Measurements from ENCODE around the gene RFPL1.
"Not testable (repeated sequence)": the region's sequence is repeated elsewhere in the genome, so short reads cannot be mapped to it uniquely, and the experiment has no call there.

Gene RFPL1

DNA sequence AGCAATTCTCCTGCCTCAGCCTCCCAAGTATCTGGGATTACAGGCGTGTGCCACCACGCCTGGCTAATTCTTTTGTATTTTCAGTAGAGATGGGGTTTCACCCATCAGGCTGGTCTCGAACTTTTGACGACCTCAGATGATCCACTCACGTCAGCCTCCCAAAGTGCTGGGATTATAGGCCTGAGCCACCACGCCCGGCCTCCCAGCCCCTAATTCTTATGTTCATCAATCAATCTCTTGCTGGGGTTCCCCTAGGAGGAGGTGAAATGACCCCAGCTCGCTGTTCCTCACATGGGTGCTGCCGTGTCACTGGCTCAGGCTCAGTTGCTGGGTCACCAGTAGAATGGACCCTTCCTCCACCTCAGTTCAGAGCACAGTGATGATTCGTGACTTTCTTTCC, at the start of gene RFPL1:
TSS of gene RFPL1 (plus strand) at position 301 of the 400 bp plus-strand sequence.
- not testable (repeated sequence) for DNase-seq

DNA sequence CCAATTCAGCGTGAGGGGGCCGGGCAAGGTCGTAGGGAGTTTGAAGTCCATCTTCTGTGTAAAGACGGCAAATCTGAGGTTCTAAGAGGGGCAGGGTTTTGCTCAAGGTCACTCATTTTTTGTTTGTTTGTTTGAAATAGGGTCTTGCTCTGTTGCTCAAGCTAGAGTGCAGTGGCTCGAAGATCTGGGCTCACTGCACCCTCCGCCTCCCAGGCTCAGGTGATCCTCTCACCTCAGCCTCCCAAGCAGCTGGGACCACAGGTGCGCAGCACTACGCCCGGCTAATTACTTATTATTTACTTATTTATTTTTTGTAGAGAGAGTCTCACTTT, 49.7 kb upstream of the RFPL1 start:
- no peak for DNase-seq

DNA sequence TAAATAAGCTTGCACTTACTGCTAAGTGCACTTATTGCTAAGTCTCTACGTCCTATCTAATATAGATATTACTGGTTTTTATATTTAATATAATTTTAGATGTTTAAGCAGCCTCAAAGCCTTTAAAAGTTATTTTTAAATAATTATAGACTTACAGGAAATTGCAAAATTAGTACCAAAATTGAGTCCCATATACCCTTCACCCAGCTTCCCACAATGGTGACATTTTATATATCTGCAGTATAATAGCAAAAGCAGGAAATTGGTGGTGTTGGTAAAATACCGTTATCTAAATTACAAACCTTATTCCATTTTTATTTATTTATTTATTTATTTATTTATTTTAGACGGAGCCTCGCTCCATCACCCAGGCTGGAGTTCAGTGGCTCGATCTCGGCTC, 48.1 kb upstream of the RFPL1 start:
- DNase-seq = no peak

DNA sequence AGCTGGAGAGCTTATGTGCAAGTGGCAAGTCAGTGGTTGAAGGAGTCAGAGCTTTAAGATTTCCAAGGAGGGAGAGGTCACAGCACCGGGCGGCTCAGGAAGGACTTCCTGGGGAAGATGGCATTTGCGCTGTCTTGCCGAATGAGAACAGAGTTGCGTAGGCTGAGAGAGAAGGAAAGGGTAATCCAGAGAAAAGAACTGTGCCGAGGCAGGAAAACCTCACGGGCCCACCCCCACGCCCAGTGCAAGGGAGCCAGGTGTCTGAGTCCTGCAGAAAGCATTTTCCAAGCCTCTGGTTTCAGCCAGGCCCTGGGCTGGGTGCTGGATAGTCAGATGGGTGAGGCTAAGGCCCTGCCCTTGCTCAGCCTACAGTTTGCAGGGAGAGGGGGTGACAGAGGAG, 46.8 kb upstream of the RFPL1 start:
- DNase-seq = no peak

DNA sequence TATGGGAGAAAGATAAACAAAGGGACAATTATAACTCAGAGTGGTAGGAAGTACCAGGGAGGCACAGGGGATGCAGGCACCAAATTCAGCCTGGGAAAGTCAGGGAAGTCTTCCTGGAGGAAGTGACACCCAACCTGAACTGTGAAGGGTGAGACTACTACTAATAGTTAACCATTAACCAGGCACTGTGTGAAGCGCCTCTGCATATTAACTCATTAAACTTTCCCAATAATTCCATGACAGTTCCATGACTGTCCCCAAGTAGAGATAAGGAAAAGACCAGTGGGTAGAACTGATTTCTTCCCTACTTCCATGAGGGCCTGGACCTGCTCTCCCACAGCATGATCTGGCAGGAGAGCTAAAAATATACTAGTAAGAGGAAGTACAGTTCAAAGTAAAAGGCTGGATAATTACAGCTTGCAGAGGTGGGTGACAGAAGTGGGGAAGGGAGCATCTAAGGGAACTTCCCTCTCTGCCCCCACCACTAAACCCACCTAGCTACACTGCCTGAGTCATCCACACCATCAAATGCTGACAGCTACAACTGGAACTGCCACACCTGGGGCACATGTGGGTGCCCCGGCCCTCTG, 45.3 kb upstream of the RFPL1 start:
- DNase-seq = no peak

DNA sequence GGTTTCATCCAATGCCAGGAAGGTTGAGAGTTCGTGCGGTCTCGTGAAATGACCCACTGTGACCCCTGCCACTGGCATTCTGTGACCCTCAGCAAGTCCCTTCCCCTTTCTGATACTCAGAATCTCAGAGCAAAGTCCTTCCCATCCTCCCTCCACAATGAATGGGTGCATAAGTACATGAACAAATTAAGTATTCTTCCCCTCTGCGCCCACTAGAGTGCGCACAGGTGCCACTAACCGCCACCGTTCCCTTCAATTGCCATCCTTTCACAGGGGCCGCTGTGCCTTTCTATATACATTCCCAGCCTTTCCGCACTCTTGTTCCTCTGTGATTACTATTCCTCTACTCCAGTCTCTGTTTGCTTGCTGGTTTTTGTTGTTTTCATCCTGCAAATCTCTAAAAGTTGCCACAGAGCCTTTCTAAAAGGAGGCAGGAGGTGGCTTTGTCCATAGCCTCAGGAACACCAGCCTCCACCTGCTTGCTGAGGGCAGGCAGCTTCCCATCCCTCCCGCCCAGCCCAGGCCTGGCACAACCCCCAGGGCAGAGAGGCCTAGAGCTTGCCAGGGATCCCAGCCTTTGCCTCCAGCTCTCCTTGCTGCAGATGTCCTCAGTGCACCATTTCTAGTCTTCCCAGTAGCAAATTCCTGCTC, 43.3 kb upstream of the RFPL1 start:
- peak; percentile 68 for DNase-seq

DNA sequence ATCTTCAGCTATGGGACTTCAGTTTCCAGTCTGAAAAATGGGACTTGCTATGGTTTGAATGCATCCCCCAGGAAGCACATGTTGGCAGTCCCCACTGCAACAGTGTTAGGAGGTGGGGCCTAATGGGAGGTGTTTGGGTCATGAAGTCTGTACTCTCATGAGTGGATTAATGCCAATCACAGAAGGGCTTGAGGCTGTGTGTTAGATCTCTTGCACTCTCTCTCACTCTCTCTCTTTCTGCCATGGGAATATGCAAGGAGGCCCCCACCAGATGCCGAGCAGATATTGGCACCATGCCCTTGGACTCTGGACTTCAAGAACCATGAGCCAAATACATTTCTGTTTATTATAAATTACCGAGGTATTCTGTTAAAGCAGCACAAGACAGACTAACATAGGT, 42.3 kb upstream of the RFPL1 start:
- no peak for DNase-seq

DNA sequence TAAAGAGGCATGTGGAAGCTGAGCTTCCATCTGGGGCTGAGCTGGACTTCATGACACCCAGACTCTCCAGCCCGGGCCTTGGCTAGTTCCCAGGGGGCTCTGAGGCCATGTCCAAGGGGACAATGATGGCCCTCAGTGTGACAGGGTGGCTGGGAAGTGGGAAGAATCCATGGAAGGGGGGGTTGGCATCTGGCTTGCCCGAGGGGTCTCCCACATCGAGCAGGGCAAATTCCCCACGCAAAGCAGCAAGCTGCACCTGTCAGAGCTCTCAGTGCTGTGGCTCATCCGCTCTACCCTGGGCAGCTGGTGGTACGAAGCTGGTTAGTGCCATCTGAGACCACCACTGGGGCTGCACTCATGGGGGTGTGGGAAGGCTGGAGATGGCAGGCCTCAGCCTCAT, 40.6 kb upstream of the RFPL1 start:
- no peak for DNase-seq

DNA sequence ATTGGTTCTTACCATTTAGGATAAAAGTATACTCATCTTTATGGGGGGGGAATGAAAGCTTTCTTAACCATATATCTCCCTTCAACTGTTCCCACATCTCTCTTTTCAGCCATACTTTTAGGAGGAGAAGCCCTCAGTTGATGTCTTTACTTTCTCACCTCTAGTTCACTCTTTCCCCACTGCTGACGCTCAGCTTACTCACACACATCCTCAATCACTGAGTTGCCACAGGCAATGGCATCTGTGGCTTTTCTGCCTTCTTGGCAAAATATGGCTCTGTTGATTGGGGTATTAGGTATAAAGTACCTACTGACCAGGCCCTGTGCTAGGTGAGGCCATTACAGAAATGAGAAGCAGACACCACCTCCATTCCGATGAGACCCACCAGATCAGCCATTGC, 37.8 kb upstream of the RFPL1 start:
- DNase-seq = no peak

DNA sequence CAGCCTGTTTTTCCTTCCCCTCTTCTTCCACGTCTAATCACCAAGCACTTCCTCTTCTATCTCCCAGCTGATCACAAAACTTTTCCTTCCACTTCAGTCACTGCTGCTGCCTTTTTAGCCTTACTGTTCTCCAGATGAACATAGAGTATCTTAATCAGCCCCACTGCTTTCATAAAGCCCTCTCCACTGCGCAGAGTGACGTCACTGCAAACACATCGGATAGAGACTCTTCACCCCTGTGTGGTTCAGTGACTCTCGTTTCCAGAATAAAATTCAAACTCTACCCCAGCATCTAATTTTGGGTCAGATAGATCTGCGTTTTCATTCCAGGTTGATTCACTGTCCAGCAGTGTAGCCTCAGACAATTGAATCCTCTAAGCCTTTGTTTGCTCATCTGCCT, 36.8 kb upstream of the RFPL1 start:
- DNase-seq = not testable (repeated sequence)

DNA sequence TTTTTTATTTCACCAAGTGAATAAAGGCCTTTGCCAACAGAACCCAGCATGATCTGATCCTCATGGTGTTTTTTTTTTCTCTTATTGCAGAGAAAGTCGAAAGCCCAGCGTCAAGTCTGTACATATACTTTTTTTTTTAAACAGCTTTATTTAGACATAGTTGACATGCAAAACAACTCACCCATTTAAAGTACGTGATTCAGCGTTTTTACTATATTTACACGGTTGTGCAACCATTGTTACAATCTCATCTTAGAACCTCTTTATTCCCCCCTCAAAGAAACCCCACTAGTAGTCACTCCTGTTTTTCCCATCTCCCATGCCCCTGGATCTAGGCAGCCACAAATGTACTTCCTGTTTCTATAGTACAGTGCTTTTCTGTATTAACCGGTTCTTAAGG, 29.4 kb upstream of the RFPL1 start:
- DNase-seq = no peak

DNA sequence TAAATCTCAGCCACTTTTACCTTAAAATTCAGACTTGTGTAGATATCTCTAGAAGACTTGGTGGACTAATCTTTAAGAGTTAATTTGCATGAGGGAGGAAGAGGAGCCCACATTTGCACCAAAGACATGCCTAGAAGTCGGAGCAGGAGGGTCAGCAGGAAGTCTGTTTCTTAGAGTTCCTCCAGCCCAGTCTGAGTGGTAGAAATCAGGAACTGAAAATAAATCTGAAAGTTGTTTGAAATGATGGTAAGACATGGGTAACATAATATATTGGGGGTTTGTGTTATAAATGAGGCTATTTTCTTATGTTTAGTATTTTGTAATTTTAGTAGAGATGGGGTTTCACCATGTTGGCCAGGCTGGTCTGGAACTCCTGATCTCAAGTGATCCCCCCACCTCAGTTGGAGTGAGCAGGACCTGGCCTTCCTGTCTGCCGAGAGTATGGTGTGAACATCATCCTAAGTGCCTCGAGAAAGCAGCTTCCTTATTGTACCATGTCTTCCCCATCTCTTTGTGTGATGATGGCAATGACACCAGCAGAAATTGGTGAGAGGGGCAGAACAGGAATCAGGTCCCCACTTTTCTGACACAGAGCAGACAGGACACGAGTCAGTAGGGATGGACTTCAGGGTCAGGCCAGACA, 26.7 kb upstream of the RFPL1 start:
- not testable (repeated sequence) for DNase-seq

DNA sequence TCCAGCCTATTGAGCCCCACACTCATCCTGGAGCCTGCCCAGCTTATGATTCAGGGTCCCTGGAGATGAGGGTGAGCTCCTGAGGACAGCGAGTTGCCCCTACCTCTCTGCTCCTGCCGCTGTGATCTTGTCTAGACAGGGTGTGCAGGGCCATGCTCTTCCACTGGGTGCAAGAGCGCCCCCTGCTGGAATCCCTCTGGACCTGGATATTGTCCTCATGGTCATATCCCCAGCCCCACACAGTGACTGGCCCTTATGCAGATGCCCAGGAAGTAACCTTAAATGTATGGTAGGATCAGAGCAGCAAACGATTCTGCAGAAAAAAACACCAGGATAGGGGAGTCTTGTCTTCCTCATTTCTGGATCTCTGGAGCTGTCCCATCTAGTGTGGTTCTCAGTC, 25.6 kb upstream of the RFPL1 start:
- not testable (repeated sequence) for DNase-seq

DNA sequence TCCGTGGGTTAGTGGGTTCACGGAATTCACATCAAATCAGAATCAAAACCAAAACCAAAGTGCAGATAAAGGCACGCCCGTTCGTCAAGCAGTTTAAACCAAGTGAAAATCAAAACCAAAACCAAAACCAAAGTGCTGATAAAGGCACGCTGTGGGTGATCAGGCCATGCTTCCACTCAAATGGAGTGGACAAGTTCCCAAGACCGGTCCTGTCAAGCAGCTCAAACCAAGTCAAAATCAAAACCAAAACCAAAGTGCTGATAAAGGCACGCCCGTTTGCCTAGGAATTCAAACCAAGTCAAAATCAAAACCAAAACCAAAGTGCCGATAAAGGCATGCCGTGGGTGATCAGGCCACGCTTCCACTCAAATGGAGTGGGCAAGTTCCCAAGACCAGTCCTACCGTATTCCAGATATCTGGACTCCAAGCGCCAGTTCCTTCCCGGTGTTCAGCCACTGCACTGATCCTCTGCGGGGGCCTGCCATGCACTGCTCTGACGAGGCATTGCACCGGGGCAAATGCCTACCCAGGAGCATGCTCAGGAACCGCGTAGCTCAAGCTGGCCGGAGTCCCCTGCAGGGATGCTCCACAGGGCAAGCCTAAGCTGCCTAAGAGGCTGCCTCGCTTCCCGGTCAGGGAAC, 23.3 kb upstream of the RFPL1 start:
- peak; percentile 63 for DNase-seq

DNA sequence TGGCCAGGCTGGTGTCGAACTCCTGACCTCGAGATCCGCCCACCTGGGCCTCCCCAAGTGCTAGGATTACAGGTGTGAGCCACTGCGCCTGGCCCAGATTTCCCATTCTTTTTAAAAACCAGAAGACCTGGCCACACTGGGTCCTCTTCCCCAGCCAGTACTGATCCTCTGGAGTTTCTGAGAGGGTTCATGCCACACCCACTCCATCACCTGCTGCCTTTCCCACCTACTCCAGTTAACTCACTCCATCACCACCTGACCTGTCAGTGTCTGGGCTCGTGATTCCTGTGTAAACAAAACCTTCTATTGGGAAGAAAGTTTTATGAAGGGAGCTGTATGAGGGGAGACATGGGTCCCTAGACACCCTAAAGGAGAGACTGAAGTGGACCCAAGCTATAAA, 19.7 kb upstream of the RFPL1 start:
- not testable (repeated sequence) for DNase-seq

DNA sequence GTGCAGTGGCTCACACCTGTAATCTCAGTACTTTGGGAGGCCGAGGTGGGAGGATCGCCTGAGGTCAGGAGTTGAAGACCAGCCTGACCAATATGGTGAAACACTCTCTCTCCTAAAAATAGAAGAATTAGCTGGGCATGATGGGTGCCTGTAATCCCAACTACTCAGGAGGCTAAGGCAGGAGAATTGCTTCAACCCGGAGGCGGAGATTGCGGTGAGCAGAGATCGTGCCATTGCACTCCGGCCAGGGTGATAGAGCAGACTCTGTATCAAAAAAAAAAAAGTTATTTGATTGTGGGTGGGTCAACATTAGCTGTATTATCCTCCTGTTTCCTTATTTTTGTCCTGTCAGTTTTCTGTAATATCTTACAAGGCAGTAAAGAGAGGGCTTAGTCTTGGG, 11.9 kb upstream of the RFPL1 start:
- no peak for DNase-seq

DNA sequence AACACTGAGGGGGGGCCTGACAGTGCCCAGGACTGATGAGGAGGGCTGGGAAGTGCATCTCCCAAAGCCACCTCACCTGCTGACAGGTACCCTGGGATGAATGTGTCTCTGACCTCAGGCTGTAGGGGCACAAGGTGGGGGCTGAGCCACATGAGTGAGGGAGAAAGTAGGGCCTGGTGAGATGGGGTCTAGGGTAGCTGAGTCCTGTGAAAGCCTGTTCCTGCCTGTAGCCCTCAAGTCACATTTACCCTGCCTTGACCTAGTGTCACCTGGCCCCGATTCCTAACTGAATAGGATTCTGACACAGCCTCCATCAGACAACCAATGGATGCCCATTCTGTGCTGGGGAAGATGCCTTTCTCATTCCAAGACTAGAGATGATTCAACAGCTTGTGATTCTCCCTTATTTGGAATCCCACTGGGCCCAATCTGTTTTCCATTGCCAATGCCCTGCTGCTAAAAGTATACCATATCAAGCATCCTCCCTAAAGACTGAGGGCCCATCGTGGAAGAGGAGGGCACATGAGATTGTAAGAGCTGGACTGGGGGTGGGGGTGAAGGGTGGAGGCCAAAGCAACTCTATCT, 11.1 kb upstream of the RFPL1 start:
- no peak for DNase-seq

DNA sequence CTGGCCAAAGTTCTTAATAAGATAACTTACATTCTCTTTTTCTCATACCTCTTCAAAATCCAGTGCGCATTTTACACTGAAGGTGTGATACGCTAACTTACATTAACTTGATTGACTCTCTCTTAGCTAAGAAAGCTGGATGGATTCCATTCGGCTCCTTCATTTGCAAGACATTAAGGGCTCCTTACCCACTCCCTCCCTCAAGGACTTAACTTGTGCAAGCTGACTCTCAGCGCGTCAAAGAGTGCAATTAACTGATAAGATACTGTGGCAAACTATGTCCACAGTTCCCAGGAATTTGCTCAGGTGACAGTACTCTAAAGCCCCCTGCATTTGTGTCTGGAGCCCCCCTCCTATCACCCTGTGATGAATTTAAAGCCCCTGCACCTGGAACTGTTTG, 6.4 kb upstream of the RFPL1 start:
- no peak for DNase-seq

DNA sequence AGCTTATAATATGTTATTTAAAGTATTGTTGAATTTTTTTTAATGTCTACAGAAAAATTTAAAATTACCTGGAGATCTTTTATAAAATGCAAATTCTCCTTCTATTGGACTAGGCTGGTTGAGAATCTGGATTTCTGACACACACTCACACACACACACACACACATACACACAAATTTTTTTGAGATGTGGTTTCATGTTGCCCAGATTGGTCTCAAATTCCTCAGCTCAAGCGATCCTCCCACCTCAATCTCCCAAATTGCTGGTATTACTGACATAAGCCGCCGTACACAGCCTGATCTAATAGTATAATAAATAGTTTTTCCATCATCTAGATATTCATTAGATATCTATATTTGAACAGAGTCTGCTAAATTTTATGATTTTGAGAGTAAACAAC, 4.5 kb upstream of the RFPL1 start:
- DNase-seq = no peak

DNA sequence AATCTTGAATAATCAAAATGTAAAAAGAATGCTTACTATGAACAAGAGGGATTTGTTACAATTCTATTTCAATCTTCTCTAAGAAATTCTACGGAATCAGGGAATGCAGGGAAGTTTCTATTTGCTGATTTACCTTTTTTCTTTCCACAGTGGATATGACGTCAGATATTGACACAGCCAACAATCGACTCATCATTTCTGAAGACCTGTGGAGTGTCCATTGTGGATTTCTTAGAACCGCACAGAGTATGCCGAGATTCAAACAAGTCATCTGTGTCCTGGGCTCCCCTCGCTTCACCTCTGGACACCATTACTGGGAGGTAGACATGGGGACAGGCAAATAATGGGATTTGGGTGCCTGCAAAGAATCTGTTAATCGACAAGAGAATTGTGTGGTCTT, 4.1 kb upstream of the RFPL1 start:
- DNase-seq = no peak

DNA sequence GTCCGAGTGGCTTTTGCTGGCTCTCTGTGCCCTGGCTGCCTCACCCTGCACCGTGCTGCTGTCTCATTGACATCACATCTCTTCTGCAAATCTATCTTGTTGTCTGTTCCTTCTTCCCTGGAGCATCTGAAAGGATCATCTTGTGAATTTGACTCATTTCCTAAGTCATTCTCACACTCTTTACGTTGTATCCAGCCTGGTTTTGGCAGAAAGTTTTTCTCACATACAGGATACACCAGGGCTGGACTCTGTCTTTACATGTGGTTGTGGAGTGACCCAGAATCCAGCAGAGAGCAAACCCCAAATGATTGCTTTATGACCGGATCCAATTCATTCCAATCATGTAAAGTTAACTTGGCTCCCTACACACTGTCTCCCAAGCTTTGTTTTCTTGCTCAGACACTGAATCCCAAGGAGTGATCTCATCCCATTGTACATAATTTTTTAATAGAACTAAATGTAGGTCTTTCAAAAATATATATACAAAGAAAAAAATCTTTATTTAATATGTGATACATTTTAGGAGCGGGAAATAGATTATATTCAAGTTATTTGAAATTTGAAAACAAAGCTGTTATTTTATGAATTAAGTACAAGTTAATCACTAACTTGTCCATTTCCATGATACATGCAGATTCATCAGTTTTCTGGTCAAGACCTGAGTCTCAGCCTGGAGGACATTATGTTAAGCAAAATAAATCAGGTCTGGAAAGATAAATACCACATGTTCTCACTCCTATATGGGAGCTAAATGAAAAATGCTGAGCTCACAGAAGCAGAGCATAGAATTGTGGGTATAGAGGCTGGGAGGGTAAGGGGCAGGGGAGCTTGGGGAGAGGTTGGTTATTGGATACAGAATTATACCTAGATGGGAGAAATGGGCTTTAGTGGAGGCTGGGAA, 2.9 kb upstream of the RFPL1 start:
- no peak for DNase-seq

DNA sequence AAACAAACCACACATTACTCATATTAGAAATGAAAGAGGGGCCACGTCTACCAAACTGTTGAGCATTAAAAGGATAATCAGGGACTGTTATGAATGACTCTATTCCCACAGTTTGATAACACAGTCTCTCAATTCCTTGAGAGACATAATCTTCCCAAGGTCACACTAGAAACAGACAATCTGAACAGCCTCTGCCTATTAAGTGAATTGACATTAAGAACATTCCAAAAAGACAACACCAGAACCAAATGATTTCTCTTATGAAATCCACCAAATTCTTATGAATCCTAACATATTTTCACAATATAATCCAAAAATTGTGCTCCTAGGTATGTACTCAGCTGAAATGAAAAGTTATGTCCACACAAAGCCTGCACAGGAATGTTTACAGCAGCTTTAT, 4.6 kb downstream of the RFPL1 start:
- DNase-seq = no peak

DNA sequence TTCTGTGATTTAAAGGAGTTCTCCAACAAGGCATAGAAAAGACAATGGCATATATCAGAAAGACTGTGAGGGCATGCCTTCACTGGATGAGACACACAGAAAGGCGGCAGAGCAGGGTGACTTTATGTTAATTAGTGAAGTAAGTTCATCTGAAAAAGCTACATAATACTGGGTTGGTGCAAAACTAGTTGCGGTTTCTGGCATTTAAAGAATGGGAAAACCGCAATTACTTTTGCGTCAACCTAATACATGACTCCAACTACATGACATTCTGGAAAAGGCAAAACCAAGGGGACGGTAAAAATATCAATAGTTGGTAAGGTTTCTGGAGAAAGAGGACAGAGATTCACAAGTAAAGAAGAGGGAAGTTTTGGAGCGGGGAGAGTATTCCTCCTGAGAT, 5.1 kb downstream of the RFPL1 start:
- no peak for DNase-seq

Measured in activated naive CD4-positive, alpha-beta T cell treated with Interleukin-2 at 50 U/mL for 16 hours (primary cell).